Measurements from ENCODE around the gene ANKK1. TPM values are rescaled to one million over a fixed set of nuclear protein-coding genes. Genes with fewer than 3 reads are reported as not detected.

ANKK1 gene
- total RNA-seq = not detected in 2 replicates

GRCh38 chr11:113387605-113388211 lies at the start of gene ANKK1:
TSS of gene ANKK1 (plus strand) at chr11:113387779. CDS start at chr11:113387885, 106 bp downstream.

Other genes starting within 250 kb of the ANKK1 start
- gene TTC12, start 73.2 kb upstream of the ANKK1 start, total RNA-seq = 6.9 and 18.0 TPM in 2 replicates
- 0.31 TPM in 1 of 2 replicates, not detected in the other for gene DRD2, start 87.6 kb downstream of the ANKK1 start, total RNA-seq

Measured in cardiac ventricle fibroblast (primary cell).